ENCODE results near the gene FIGN. TPM values are rescaled to one million over a fixed set of nuclear protein-coding genes. Genes with fewer than 3 reads are reported as not detected.

The FIGN gene
- 2.4 and 2.7 TPM in 2 replicates for total RNA-seq (2014; rRNA removed; shearing (Covaris generic))

GRCh38 chr2:163735685-163736432 lies at the start of gene FIGN:
Gene FIGN (minus strand): TSS chr2:163736008. CDS start chr2:163734927, 1,081 bp downstream.
- DNase-seq (ENCODE audit: low spot score), result peak; percentile 83

GRCh38 chr2:163785162-163785561 lies 49.4 kb upstream of the FIGN start:
- no peak for DNase-seq (ENCODE audit: low spot score)

- no peak for DNase-seq (ENCODE audit: low spot score)
These were observed 44.3 kb upstream of the FIGN start for GRCh38 chr2:163779970-163780597.

GRCh38 chr2:163778045-163778781 lies 42.4 kb upstream of the FIGN start:
- DNase-seq (ENCODE audit: low spot score), result peak; percentile 77

- DNase-seq (ENCODE audit: low spot score), result no peak
These were observed 39.5 kb upstream of the FIGN start for GRCh38 chr2:163775304-163775703.

GRCh38 chr2:163774862-163775261 lies 39.1 kb upstream of the FIGN start:
- DNase-seq (ENCODE audit: low spot score), result peak; percentile 38

- DNase-seq (ENCODE audit: low spot score), result no peak
These were observed 37.5 kb upstream of the FIGN start for GRCh38 chr2:163773276-163773675.

- no peak for DNase-seq (ENCODE audit: low spot score)
These were observed 35.8 kb upstream of the FIGN start for GRCh38 chr2:163771596-163771995.

GRCh38 chr2:163768881-163769695 lies 33.3 kb upstream of the FIGN start:
- no peak for DNase-seq (ENCODE audit: low spot score)

- no peak for DNase-seq (ENCODE audit: low spot score)
These were observed 31.3 kb upstream of the FIGN start for GRCh38 chr2:163767097-163767496.

- DNase-seq (ENCODE audit: low spot score), result peak; percentile 16
These were observed 28.8 kb upstream of the FIGN start for GRCh38 chr2:163764566-163764965.

- DNase-seq (ENCODE audit: low spot score), result no peak
These were observed 23.2 kb upstream of the FIGN start for GRCh38 chr2:163759013-163759412.

- DNase-seq (ENCODE audit: low spot score), result no peak
These were observed 22.0 kb upstream of the FIGN start for GRCh38 chr2:163757814-163758213.

- DNase-seq (ENCODE audit: low spot score), result no peak
These were observed 20.8 kb upstream of the FIGN start for GRCh38 chr2:163756588-163756987.

- DNase-seq (ENCODE audit: low spot score), result no peak
These were observed 19.6 kb upstream of the FIGN start for GRCh38 chr2:163755366-163755765.

- DNase-seq (ENCODE audit: low spot score), result no peak
These were observed 17.9 kb upstream of the FIGN start for GRCh38 chr2:163753726-163754125.

- DNase-seq (ENCODE audit: low spot score), result no peak
These were observed 16.5 kb upstream of the FIGN start for GRCh38 chr2:163752267-163752666.

- DNase-seq (ENCODE audit: low spot score), result no peak
These were observed 15.9 kb upstream of the FIGN start for GRCh38 chr2:163751696-163752095.

- DNase-seq (ENCODE audit: low spot score), result no peak
These were observed 12.6 kb upstream of the FIGN start for GRCh38 chr2:163748420-163748819.

- DNase-seq (ENCODE audit: low spot score), result no peak
These were observed 5.6 kb upstream of the FIGN start for GRCh38 chr2:163741435-163741834.

GRCh38 chr2:163737563-163737962 lies 1.8 kb upstream of the FIGN start:
- DNase-seq (ENCODE audit: low spot score), result no peak

- no peak for DNase-seq (ENCODE audit: low spot score)
These were observed 1.3 kb upstream of the FIGN start for GRCh38 chr2:163737190-163737439.
